H54 (cell line): Measurements from ENCODE around the gene POU6F2.
"Not testable (repeated sequence)": the region's sequence is repeated elsewhere in the genome, so short reads cannot be mapped to it uniquely, and the experiment has no call there.

ENCODE experiments used
- DNase-seq: peaks from one replicate; pipeline ENCODE4 v3.0.0; 2011; ENCODE audit warnings: low spot score, mixed read lengths; ENCODE audit not compliant: insufficient read length
- FAIRE-seq: peaks from 3 replicates; lab custom pipeline; 2011; peaks lifted over from hg19 to GRCh38; lab: Jason Lieb, UNC
- POLR2A ChIP-seq: IDR thresholded peaks from 2 replicates; pipeline ENCODE4 v1.6.1; 2011; ENCODE audit warnings: low read depth, mild to moderate bottlenecking, low read length

The POU6F2 gene

DNA sequence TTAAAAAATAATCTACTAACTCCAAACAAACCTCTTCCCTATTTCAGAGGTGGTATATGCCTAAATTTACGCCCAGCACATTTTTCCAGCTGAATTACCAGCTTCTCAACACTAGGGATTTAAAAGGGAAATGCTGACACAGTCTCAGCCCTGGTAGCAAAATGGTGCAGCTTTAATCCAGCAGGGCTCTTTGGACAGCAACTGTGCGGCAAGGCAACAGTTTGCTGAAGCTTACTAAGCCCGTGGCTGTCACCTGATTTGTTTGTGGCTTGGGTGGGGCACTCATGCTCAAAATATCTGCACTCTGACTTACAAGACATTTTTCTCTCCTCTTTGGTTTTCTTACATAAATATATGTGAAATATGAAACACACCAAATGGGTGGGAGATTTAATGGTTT, 206.7 kb downstream of the POU6F2 start:
- DNase-seq (peak; percentile 35), FAIRE-seq (no peak)
- no peak for TF ChIP-seq POLR2A

DNA sequence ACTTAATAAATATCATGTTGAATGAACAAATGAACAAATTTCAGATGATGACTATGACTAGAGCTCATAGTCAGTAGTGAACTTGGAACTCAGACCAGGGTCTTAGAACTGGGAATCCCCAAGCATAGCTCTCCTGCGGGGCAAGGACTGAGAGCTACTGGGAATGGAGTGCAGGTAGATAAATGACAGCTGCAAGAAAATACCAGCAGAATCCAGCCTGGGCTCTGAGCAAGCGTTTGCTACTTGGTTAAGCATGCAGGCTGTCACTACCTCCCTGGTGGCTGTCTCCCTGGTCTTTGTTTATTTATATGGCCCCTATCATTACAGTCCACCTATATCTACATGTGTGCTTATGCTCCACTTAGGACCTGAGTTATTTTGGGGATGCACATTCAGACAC, 208.4 kb downstream of the POU6F2 start:
- FAIRE-seq, result no peak
- no peak for TF ChIP-seq POLR2A
- no peak for DNase-seq

DNA sequence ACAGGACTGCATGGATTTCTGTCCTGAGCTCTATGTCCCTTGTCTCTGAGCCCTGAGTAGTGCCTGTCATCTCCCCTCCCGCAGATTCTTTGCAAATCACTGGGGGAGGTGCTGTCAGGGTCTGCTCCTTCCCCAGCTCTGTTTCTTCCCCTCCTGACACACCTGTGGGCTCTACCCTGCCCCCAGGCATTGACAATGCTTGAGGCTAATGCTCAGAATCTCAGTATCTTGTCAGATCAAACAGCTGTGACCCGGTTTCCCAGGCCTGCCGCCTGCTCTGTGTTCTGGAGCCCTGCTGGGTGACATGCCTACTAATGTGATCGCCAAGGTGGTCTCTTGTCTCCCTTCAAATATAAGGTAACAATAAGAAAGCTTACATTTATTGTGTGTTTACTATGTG, 209.0 kb downstream of the POU6F2 start:
- no peak for DNase-seq

DNA sequence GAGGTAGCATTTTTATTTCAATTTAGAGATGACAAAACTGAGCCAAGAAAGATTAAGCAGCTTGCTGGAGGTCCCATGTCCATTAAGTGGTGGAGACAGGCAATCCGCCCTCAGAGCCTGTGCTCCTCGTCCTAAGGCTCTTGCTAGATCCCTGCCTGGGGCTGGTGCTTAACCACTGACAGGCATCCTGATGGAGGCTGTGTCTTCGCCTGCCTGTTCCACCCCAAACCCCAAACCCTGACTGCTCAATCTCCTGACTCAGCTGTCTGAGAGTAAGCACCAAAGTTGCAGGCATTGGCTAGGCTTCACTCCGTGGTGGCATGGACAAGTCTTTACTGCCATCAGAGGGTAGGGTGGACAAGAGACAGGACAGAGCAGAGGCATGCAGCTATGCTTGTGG, 209.4 kb downstream of the POU6F2 start:
- TF ChIP-seq POLR2A, result no peak
- DNase-seq (no peak), FAIRE-seq (no peak)

More for the DNA sequence above, 209.0 kb downstream of the POU6F2 start:
- no peak for TF ChIP-seq POLR2A
- FAIRE-seq, result no peak

DNA sequence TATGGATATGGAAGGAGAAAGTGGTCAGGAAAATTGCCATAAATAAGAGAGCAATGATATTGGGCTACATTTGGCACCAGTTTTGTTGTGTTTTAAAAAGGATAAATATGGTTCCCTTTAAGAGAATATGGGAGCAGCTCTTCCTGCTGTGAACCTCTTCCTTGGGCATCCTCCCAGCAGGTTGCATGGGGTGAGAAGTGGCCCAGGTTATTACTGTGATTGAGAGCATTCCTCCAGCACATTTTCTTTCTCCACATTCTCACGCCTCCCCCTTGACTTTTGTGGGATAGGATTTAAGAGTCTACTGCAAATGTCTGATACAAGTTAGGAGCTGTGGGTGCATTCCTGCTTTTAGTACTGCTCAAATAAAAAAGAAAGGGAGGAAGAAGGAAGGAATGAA, 214.8 kb downstream of the POU6F2 start:
- no peak for TF ChIP-seq POLR2A
- FAIRE-seq (no peak), DNase-seq (no peak)

DNA sequence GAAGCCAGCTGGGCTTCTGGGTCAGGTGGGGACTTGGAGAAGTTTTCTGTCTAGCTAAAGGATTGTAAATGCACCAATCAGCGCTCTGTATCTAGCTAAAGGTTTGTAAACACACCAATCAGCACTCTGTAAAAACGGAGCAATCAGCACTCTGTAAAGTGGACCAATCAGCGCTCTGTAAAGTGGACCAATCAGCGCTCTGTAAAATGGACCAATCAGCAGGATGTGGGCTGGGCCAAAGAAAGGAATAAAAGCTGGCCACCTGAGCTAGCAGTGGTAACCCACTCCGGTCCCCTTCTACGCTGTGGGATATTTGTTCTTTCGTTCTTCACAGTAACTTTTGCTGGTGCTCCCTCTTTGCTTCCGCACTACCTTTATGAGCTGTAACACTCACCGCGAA, 216.7 kb downstream of the POU6F2 start:
- not testable (repeated sequence) for DNase-seq, FAIRE-seq

DNA sequence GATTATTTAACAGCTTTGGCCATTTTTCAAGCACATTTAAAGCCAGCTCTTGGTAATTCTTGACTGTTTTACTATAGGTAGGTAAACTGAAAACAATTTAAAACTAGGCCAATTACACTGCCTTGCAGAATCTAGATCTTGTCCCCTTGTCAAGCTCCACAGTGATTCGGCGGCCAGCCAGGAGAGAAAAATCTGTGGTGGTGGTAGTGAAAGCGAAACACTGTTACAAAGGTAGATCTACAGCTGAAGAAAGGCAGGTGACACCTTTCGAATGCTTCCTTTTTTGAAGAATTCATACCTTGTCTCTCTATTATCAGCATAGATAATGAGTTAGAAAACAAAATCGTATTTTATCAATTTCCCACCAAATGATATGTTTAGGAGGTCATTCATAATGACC, 218.3 kb downstream of the POU6F2 start:
- FAIRE-seq (no peak), DNase-seq (no peak)
- TF ChIP-seq POLR2A, result no peak

DNA sequence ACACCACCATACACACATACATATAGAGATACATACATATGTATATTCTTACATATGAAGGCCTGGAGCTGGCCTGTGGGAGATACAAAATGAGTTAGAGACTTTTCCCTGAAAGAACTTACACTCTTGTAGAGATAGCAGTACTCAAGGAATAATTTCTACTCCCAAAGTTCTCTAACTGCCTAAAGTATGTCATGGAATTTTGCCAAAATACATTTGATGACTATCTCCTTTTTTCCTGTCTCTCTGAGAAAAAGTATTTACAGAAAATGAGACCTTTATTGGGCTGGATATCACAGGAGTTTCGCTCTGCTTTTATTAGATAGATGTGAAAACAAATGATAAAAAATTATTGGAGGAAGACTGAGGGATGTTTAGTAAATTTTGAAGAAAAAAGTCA, 220.1 kb downstream of the POU6F2 start:
- FAIRE-seq, result no peak
- DNase-seq, result no peak
- TF ChIP-seq POLR2A, result no peak

DNA sequence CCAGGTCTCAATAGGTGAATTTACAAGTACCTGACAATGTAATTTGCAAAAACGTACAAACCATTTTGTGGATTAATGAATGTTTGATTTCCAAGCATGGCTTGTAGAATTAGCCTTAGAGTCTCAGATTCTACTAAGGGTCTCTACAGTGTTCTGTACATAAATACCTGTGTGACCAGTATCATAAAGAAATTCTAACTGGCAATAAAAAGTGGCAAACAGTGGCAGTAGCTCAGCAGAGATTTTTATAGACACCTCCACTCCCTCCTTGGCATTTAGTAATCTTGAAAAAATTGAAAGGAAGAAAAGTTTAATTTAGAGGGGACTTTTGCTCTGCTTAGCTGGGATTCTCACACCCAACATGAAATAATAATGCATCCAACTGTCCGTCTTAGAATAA, 220.8 kb downstream of the POU6F2 start:
- no peak for TF ChIP-seq POLR2A
- no peak for DNase-seq
- no peak for FAIRE-seq

DNA sequence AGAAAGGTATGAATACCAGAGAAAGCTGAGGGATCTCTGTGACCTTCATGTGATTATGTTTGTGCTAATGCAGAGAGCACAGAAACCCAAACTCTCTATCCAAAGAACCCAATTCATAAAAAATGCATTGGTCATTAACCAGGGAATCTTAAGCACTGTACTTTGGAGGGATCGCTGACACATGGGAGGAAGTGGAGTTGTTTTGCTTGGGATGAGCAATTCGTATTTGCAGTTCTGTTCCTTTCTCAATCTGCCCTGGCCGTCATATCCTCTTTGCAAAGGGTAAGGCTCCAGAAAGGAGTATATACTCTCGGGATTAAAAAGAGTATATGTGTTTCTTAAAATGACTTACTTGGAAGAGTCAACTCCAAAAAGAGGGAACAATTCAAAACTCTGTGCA, 221.3 kb downstream of the POU6F2 start:
- DNase-seq (no peak), FAIRE-seq (no peak)
- TF ChIP-seq POLR2A, result no peak

DNA sequence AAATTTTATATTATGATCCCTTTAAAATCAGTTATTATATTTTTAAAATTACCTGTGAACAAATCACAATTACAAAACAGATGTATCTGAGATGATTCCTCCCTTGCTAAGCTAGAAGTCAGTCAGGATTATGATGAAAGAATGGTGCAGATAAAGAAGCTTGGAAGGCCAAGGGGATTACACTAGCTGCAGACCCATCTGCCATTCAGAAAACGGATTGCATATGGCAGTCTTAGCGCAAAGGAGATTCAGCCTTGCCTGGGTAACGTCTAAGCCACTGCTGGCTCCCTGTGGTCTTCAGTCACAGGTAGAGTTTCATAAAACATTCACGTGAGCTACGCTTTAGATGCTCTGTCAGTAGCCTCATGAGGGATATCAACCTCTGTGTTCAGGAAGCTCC, 222.2 kb downstream of the POU6F2 start:
- no peak for TF ChIP-seq POLR2A
- FAIRE-seq (no peak), DNase-seq (no peak)

DNA sequence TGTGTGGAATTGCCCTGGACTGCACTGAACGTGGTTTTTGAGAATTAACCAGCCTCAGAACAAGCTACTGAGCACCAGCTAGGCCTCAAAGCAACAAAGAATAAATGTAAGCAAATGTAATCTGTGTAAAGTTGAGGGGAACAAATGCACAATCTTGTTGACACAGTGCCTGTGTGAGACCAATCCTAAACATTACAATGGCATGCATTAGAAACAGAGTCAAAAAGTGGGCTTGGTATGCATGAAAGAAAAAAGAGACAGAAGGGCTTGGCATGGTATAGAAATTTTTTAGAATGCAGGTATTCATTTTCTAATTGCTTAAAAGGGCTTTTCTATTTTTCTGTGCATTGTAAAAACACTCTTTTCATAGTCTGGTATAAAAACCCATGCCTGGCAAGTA, 224.3 kb downstream of the POU6F2 start:
- DNase-seq (no peak), FAIRE-seq (no peak)
- TF ChIP-seq POLR2A, result no peak

DNA sequence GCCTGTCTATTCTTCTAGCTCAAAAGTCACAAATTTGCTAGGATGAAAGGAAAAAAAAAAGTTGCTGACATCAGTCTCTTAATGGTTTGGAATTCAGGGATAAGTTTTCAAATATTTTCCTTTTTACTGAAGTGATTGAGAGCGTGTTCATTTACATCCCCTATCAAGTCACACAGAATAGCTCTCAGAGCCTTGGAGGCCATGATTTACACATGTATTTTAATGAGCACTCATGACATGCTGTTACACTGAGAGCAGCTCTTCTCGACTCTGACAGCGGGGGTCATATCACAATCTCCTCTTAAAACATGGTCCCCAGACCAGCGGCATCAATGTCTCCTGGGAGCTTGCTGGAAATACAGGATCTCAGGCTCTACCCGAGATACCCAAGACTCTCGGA, 232.7 kb downstream of the POU6F2 start:
- DNase-seq (no peak), FAIRE-seq (no peak)
- no peak for TF ChIP-seq POLR2A

DNA sequence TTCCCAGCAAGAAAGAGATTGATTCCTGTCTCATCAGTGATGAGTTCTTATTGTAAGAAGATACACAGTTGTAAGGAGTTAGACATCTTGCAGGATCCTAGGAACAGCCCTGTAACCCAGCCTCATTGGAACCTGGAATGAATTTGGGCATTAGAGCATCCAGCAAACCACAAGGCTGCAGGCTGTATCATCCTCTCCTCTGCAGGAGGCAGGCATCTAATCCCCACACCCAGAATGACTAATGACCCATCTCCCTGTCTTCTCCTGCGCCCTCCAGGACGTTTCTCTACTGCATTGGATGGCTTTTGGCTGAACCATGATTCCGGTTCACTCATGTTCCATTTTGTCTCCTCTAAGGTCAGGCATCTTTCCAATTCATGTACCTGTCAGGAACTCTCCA, 233.9 kb downstream of the POU6F2 start:
- FAIRE-seq, result no peak
- DNase-seq, result no peak
- no peak for TF ChIP-seq POLR2A

DNA sequence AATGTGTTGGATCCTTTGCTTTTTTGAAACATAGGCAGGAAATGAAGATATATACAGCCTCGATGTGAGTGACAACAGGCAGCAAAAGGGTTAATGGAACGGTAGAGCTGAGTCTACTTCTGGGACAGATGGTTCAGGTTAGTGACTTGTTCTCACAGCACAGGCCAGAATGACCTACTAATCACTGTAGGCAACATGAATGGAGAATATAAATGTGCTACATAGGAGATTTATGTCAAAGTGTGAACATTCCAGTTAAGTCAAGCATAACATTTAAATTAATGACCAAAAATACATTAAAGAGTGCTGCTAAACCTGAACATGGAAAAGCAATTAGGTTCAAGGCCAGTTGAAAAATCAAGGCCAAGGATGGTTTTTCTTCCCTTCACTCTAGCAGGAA, 235.2 kb downstream of the POU6F2 start:
- DNase-seq (no peak), FAIRE-seq (no peak)
- no peak for TF ChIP-seq POLR2A

DNA sequence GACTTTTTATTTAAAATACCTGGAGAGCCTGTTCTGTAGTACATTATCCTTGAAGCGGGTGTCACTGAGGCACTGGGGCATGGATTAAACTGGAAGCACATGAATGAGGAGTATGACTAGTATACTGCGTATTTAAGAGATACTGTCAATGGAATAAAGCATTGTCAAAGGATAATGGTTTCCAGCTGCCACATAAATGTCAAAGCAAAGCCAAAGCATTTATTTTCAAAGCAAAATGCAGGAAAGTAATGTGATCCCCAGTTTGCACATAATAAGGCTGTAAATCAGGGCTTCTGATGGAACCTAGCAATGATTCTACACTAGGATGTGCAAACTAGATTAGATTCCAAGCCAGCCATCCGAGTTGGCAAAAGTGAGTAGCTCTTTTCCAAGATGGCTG, 240.1 kb downstream of the POU6F2 start:
- no peak for TF ChIP-seq POLR2A
- FAIRE-seq (no peak), DNase-seq (no peak)
